Measurements from ENCODE around the gene SIN3B. TPM values are rescaled to one million over a fixed set of nuclear protein-coding genes. Genes with fewer than 3 reads are reported as not detected.

The SIN3B gene
- total RNA-seq, 2 donors from 2014 or later = 57.9 to 79.8 TPM

DNA sequence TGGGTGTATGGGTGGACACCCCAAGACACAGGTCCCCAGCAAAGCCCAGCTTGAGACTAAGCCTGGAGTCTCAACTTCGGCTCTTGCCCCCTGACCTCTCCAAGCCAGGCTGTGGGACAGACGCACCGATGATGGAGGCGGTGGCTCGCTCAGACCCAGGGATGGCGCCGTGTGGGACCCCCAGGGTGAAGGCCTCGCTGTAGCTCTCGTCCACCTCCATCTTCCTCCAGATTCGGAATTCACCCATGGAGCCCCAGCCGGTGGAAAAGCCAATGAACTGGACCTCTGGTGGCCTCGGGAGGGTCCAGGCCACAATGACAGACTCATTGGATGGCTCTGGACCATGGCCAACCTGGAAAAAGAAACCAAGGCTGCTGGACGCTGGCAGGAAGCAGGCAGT, 98.7 kb downstream of the SIN3B start:
- Histone ChIP-seq H3K27me3 (replicated peaks; ENCODE audit: insufficient read depth) (no peaks in the 10 kb centered on the region), H3K4me1 (ENCODE audit: control insufficient read depth in 1 of 2, low read depth in 2 of 2) (no peaks in the 10 kb centered on the region), H3K27ac (no peak overlapping the region), H3K4me3 (no peak overlapping the region), H3K36me3 (no peaks in the 10 kb centered on the region), H3K9me3 (peaks cover 3% of the 10 kb centered on the region)
- TF ChIP-seq, protein P1, sequence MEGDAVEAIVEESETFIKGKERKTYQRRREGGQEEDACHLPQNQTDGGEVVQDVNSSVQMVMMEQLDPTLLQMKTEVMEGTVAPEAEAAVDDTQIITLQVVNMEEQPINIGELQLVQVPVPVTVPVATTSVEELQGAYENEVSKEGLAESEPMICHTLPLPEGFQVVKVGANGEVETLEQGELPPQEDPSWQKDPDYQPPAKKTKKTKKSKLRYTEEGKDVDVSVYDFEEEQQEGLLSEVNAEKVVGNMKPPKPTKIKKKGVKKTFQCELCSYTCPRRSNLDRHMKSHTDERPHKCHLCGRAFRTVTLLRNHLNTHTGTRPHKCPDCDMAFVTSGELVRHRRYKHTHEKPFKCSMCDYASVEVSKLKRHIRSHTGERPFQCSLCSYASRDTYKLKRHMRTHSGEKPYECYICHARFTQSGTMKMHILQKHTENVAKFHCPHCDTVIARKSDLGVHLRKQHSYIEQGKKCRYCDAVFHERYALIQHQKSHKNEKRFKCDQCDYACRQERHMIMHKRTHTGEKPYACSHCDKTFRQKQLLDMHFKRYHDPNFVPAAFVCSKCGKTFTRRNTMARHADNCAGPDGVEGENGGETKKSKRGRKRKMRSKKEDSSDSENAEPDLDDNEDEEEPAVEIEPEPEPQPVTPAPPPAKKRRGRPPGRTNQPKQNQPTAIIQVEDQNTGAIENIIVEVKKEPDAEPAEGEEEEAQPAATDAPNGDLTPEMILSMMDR (IDR thresholded peaks at IDR 0.05) = no peak
- DNase-seq (ENCODE audit: low spot score) (no peak), ATAC-seq (ENCODE audit: insufficient number of reproducible peaks, low FRiP score, low read depth) (no peak)

GRCh38 chr19:16928351-16928750, 99.2 kb downstream of the SIN3B start:
- Histone ChIP-seq H3K9me3 (peaks cover 3% of the 10 kb centered on the region), H3K4me1 (ENCODE audit: control insufficient read depth in 1 of 2, low read depth in 2 of 2) (no peaks in the 10 kb centered on the region), H3K27ac (no peak overlapping the region), H3K27me3 (replicated peaks; ENCODE audit: insufficient read depth) (no peaks in the 10 kb centered on the region), H3K4me3 (no peak overlapping the region), H3K36me3 (no peaks in the 10 kb centered on the region)
- ATAC-seq (ENCODE audit: insufficient number of reproducible peaks, low FRiP score, low read depth) = no peak
- no peak for DNase-seq (ENCODE audit: low spot score)
- TF ChIP-seq, protein P1 (IDR thresholded peaks at IDR 0.05) = no peak

DNA sequence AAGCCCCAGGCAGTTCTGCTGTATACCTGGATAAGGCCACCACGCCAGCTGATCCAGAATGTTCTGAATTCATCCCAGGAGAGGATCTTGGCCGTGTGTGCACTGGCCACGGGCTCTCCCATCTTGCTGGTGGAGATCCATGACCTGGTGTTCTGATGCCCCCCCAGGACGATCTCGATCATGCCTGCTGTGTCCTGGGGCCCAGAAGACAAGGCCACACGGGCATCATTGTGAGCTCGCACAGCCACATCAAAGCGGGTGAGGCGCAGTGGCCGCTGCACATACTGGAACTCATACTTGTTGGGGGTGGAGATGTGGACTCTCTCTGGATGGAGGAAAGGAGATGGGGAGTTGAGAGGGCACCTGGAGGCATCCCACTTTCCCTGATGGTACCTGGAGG, 99.7 kb downstream of the SIN3B start:
- Histone ChIP-seq H3K27me3 (replicated peaks; ENCODE audit: insufficient read depth) (no peaks in the 10 kb centered on the region), H3K36me3 (no peaks in the 10 kb centered on the region), H3K4me3 (no peak overlapping the region), H3K27ac (no peak overlapping the region), H3K9me3 (peaks cover 6% of the 10 kb centered on the region), H3K4me1 (ENCODE audit: control insufficient read depth in 1 of 2, low read depth in 2 of 2) (no peaks in the 10 kb centered on the region)
- DNase-seq (ENCODE audit: low spot score) (no peak), ATAC-seq (ENCODE audit: insufficient number of reproducible peaks, low FRiP score, low read depth) (no peak)
- TF ChIP-seq, protein P1 (IDR thresholded peaks at IDR 0.05) = no peak

Other genes starting within 250 kb of the SIN3B start
- gene MED26, start 201.2 kb upstream of the SIN3B start, total RNA-seq = 10 to 100 TPM in 1 of 2 donors, 1 to 10 TPM in 1; 9.6 to 14.2 TPM
- 100 to 1,000 TPM in 1 of 2 donors, 10 to 100 TPM in 1; 72.7 to 102 TPM for gene SMIM7, start 169.3 kb upstream of the SIN3B start, total RNA-seq
- gene TMEM38A, start 168.3 kb upstream of the SIN3B start, total RNA-seq = 10 to 100 TPM in 1 of 2 donors, 1 to 10 TPM in 1; 7.6 to 11.9 TPM
- under 1 TPM; 0.21 to 0.27 TPM for gene NWD1, start 109.6 kb upstream of the SIN3B start, total RNA-seq
- 1 to 10 TPM; 4.9 to 5.4 TPM for gene F2RL3, start 59.6 kb downstream of the SIN3B start, total RNA-seq
- gene CPAMD8, start 197.4 kb downstream of the SIN3B start, total RNA-seq = 10 to 100 TPM; 27.3 to 36.4 TPM
- gene HAUS8, start 246.1 kb downstream of the SIN3B start, total RNA-seq = 10 to 100 TPM in 1 of 2 donors, 1 to 10 TPM in 1; 2.2 to 11.3 TPM
- gene MYO9B, start 246.4 kb downstream of the SIN3B start, total RNA-seq = 100 to 1,000 TPM; 229 to 257 TPM